Astrocyte of the spinal cord (primary cell): ENCODE results near the gene SKA2.
"Not testable (repeated sequence)": the region's sequence is repeated elsewhere in the genome, so short reads cannot be mapped to it uniquely, and the experiment has no call there.

Experiments used
- DNase-seq: peaks from one replicate; pipeline ENCODE4 v3.0.0; 2011; ENCODE audit warnings: low read depth, low spot score
- H3K4me3 ChIP-seq: 2 replicates; pipeline ENCODE4 v1.5.1; 2011; ENCODE audit warnings: low read depth, mild to moderate bottlenecking, low read length, moderate library complexity
- CTCF ChIP-seq: IDR thresholded peaks from 2 replicates; pipeline ENCODE4 v1.5.1; 2012; ENCODE audit warnings: low read depth, mild to moderate bottlenecking, low read length, inconsistent platforms
- in situ Hi-C: cut with HindIII; loops from 2 replicates; pipeline ENCODE4 v1.10.0; 2017; ENCODE audit warnings: low sequenced_read_pairs

Gene SKA2

GRCh38 chr17:59141860-59142259, 13.1 kb downstream of the SKA2 start:
- in situ Hi-C loops, result no loop called here

GRCh38 chr17:59139939-59140338, 15.0 kb downstream of the SKA2 start:
- TF ChIP-seq CTCF, result no peak
- H3K4me3 ChIP-seq, result no peak overlapping the region
- no peak for DNase-seq
- in situ Hi-C loops, result no loop called here

More at GRCh38 chr17:59141860-59142259, 13.1 kb downstream of the SKA2 start:
- no peak for DNase-seq
- no peak for TF ChIP-seq CTCF
- no peak overlapping the region for H3K4me3 ChIP-seq

GRCh38 chr17:59138339-59138738, 16.6 kb downstream of the SKA2 start:
- in situ Hi-C loops, H3K4me3 ChIP-seq, DNase-seq: not testable (repeated sequence)

- in situ Hi-C loops, result no loop called here
- DNase-seq, result no peak
- TF ChIP-seq CTCF, result no peak
- H3K4me3 ChIP-seq, result no peak overlapping the region
These were observed 23.9 kb downstream of the SKA2 start for GRCh38 chr17:59131131-59131530.

- in situ Hi-C loops, result no loop called here
- no peak for TF ChIP-seq CTCF
- no peak overlapping the region for H3K4me3 ChIP-seq
- DNase-seq, result no peak
These were observed 25.2 kb downstream of the SKA2 start for GRCh38 chr17:59129814-59130213.

- no peak overlapping the region for H3K4me3 ChIP-seq
- no peak for TF ChIP-seq CTCF
- no peak for DNase-seq
- in situ Hi-C loops, result no loop called here
These were observed 28.1 kb downstream of the SKA2 start for GRCh38 chr17:59126809-59127417.

GRCh38 chr17:59124665-59125064, 30.3 kb downstream of the SKA2 start:
- no peak for TF ChIP-seq CTCF
- in situ Hi-C loops, result no loop called here
- DNase-seq, result no peak
- no peak overlapping the region for H3K4me3 ChIP-seq
